GM19328 (cell line): ENCODE data around the gene BLNK.
A peak's percentile ranks its signal among the peaks of the same experiment; 100 is the strongest.

Source experiments
- ATAC-seq: cut with Tn5 transposase; IDR thresholded peaks from one replicate; pipeline ENCODE4 v1.9.1; 2021; ENCODE audit warnings: mild to moderate bottlenecking, moderate library complexity; ENCODE audit not compliant: unreplicated experiment

BLNK gene

DNA sequence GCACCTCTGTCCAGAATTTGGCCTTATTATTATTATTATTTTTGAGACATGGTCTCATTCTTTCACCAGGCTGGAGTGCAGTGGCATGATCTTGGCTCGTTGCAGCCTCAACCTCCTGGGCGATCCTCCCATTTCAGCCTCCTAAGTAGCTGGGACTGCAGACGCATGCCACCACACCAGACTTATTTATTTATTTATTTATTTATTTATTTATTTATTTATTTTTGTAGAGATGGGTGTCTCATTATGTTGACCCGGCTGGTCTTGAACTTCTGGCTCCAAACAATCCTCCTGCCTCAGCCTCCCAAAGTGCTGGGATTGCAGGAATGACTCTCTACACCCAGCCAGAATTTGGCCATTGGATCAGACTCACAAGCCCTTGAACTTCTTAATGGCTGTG lies 6.4 kb downstream of the BLNK start:
- no peak for ATAC-seq

DNA sequence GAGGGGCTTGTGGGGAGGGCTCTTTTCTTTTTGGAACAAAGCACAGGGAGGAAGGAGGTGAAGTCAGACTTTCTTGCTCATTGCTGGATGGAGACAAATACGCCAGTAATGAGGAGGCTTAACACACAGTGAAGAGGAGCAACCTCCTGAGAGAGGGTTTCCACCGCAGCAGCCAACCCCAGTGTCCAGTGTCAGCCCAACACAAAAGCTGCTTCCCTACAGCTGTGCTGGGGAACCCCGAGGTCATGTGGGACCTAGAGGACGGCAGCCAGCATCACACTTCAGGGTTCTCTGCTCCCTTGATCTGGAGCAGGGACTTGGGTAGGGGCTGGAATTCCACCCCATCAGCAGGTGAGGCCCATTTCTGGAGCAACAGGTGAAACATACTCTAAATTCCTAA lies 7.7 kb downstream of the BLNK start:
- ATAC-seq: no peak

DNA sequence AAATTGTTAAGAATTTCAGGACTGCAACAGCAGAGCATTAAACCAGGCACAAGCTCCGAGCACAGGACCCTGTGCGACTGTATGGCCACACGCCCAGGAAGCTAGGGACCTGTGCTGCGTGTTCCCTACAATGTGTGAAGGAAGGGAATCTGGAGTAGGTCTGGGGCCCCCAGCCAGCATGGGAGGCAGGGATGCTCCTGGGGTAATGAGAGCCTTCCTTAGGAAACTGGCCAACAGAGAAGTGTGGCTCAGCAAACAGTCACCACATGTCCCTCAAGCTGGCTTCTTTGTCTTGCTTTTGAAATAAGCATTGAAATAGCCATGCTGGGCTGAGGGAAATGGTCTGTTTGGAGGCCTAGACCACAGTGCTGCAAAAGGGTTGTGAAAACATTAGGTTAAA lies 8.2 kb downstream of the BLNK start:
- ATAC-seq: no peak

DNA sequence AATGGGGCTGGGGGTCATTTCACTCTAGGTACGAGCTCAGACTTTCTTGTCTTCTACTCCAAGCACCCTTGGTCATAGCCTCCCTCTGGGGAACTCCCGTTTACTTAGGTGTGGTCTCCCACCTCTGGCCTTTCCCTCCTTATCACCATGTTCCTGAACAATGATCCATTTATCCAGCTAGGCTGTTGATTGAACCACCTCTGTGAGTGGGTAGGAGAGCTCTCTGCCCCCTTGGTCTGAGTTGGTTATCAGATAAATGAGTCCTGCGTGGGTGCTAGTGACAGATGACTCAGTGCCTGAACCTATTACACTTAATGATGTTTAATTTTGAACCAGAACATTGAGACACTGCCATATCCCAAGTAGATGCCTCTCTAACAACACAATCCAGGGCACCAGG lies 9.4 kb downstream of the BLNK start:
- no peak for ATAC-seq

DNA sequence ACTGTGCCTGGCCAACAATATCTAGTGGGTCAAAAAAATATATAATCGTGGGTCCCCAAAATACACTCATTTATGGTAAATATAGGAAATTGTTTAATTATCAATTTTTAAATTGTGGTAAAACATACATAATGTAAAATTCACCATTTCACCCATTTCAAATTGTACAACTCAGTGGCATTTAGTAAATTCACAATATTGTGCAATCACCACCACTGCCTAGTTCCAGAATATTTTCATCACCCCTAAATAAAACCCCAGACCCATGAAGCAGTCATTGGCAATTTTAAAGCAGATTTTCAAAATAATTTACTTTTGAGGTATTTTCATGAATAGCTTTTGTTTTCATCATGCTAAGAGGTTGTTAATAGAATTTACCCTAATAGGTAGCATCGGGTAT lies 10.2 kb downstream of the BLNK start:
- ATAC-seq: no peak

DNA sequence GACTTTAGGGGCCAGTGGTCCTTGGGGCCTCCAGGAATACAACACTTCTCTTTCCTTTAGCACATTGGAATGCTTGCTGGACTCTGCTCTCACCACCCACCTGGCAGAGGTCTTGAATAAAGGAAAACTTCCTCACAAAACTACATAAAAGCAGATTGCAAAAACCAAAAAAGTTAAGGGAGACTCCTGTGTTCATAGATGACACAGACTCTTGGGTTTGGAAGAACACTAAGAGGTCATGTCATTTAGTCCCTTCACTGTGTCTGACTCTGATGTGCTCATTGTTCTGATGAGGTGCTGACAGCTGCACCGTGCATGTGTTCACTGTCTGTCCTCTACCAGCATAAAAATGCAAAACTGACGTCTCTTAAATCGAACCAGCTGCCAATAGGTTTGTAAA lies 11.4 kb downstream of the BLNK start:
- no peak for ATAC-seq

DNA sequence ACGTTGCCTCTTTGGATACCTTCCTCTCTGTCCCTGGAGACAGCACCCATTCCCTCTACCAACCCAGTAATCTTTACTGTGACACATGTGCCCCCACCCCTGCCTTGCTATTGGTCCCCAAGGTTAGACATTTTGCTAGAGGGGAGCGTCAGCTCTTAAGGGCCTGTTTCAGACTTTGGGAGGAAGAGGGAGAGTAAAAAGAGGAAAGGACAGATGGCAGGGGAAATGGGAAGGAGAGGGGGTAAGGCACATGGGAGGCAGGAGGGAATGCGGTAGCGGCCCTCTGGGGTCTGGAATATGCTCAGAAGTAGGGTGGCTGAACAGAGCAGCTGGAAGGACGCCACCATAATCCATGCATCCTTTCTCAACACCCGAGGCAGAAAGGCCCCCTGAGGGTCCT lies 12.2 kb downstream of the BLNK start:
- no peak for ATAC-seq

DNA sequence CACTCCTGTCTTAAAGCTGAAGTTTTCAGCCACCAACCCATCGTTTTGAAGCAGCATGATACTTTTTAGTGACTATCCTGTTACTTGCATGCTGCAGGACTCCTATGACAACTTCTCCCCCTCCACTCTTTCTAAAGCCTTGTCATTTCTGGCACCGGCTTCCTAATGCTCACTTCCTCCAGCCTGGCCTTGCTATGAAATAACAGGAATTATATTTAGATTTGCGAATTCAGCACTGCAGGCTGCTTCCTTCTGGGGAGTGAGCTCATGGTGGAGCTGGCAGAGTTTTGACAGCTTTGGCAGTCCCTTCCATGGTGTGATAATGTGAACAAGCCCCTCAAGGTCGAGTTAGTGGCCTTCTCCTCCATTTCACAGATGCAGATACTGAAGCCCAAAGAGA lies 13.4 kb downstream of the BLNK start:
- no peak for ATAC-seq

DNA sequence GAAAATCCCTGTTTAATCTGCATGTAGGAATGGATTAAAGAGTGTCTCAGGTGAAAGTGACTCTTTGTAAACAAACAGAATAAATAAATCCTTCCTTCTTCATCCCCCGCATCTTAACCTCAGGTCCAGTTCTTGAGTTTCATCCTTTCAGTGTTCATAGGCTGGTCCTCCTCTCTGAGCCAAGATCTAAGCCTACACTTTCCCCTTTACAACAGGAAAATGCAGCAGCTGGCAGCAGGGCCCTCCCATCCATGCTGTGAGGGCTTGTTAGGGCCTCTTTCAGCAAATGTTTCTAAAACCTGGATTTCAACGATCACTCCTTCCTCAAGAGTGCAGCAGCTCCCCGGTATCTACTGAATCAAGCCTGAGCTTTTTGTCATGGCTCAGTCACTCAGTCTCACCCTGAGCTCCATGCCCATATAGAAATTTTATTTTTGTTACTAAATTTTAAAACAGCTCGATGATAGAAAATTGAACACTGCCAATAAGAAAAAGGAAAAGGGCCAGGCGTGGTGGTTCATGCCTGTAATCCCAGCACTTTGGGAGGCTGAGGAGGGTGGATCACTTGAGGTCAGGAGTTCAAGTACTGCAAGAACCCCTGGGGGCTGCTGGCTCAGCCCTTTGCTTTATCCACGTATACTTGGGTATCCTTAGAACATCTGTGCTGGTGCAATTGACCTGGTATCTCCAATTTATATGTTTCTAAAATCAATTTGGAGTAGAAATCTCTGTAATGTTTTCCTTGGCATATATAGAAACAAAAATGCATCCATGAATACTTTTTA lies 15.6 kb downstream of the BLNK start:
- no peak for ATAC-seq

DNA sequence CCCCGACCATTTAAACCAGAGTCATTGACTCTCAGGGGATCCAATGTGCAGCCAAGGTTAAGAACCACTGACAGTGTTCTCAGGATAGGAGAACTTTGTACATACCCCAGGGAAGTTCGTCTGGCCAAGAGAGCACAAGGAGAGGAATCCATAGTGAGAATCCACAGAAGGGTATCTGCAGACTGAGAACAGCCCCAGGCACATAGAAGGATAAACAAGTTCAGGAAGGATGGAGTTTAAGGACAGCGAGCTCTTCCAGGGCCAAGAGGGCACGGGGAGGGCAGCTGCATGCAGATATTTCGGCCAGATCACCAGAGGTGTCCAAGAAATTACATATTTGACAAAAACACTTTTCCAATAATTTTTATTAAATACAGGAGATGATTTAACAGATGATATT lies 16.4 kb downstream of the BLNK start:
- ATAC-seq: no peak

DNA sequence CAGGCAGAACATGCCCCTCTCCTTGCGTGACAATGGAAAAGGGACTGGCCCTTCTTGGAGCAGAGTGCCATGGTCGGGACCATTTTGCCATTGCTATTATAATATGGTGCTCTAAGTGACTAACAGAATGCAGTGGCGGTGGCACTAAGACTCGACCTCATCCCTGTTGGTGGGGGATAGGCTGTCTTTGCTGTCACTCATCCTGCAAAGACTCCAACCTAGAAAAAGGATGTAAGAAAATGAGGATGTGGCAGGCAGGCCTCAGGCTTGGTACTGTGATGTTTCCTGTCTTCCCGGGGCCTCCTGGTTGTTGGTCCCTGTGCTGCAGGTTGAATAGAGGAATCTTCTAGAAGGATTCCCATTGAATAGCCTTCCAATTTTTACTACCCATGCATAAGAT lies 18.6 kb downstream of the BLNK start:
- ATAC-seq: no peak

DNA sequence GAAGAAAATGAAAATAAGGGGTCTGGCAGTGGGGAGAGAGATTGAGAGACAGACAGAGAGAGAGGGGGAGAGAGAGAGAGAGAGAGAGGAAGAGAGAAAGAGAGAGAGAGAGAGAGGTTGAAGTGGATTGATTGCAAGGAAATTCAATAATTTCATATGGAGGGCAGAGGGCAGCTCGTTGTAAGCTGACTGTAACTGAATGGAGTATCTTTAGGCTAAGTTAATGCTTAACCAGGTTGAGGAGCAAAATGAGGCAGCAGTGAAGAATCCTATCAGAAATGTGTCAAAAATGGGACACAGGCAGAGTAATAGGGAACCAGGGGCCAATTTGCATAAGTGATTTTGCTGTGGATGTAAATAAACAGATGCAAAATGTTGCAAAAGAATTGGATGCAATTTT lies 21.0 kb downstream of the BLNK start:
- ATAC-seq: no peak

DNA sequence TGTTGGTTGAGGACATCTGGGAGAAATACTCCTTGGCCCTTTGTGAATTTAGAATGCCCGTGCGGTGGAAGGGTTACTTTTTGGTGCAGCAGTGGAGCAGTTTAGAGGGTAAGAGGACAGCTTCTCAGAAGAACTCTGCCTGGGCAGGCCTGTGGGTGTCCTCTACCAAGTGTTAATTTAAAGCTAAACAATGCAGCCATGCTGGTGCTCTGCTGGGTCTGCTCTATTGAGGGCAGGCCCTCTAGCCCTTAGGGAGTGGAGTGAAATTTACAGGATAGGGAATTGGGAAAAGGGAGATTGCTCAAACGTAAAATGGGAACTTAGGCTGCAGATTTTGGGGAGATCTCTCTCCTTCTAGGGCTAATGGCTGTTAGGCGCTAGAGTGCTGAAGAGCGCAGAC lies 22.1 kb downstream of the BLNK start:
- ATAC-seq: no peak

DNA sequence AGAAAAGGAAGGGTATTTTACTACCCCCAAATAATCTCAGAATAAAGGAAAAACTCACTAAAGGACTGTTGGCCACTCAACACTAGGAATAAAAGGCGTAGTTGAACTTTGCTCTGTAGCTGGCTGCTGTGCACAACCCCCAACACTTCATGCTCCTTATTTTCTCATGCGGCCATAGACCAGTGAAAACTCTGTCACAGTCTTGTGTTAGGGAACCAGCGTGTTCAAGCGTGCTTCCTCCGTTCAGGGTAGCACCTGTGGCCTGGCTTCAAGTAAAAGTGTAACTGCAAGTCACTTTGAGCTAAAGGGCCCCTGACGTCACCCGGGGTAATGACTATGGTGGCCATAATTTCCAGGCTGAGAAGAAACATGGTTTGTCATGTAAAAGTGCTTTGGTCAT lies 27.0 kb downstream of the BLNK start:
- ATAC-seq: peak; percentile 91

DNA sequence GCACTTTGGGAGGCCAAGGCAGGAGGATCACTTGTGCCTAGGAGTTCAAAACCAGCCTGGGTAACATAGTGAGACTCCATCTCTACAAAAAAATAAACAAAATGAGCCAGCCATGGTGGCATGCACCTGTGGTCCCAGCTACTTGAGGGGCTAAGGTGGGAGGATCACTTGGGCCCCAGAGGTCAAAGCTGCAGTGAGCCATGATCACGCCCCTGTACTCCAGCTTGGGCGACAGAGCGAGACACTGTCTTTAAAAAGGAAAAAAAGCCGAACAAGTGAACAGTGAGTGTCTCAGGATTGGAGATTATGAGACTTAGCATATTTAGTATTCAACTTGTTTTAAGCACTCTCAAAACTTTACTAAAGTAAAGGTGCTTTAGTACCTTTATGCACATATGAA lies 28.1 kb downstream of the BLNK start:
- no peak for ATAC-seq

DNA sequence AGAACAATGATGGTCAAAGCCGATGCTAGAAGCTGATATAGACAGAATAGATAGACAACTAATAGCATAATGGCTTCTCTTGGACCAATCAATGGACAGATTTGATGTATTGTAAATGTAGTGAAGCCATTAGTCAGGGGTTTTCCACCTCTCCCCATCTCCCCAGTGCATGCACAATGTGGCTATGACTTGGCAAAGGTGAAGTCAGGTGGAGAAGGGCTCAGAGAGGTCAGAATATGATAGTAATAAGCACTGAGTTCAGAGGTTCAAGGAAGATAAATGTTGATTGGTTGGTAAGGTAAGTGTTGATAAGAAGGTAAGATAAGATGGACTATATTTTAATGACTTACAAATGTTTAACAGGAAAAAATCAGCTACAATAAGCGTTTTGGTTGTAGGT lies 28.5 kb downstream of the BLNK start:
- no peak for ATAC-seq

DNA sequence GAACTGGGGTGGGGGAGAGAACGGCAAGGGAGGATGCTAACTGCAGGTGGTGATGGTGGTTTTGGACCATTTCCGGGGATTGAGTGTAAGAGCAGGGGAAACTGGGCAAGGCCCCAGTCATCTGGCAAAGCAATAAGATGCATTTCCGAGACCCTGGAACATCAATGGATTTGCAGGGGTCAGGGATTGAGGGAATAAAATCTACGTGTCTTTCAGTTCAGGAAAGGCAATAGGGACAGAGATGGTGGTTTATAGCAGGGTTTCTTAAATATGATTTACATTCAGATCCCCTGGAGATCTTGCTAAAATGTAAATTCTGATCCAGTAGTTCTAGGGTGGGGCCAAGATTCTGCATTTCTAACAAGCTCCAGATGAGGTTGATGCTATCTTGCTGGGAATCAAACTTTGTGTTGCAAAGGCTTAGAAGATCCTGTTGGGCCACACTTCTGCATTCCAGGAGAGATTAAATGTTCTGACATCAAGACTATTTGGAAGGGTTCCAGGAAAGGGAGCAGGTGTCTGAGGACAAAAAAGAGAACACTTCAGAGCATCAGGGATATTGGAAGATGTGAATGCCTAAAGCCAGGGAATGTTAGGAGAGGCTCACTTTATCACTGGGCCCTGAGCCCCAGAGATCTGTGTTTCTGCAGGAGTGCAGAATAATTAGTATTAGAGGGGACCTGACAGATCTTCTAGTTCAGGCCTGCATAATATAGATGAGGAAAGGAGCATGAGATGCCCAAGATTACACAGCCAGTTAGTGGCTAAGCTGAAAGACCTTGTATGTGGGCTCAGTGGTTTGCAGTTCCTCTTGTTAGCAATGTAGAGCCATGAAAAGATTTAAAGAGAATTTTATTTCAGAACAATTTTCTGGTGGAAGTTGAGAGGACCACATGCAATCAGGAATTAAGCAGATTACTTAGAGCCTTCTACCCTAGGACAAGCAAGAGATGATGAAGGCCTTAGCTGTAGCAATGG lies 32.4 kb downstream of the BLNK start:
- no peak for ATAC-seq

DNA sequence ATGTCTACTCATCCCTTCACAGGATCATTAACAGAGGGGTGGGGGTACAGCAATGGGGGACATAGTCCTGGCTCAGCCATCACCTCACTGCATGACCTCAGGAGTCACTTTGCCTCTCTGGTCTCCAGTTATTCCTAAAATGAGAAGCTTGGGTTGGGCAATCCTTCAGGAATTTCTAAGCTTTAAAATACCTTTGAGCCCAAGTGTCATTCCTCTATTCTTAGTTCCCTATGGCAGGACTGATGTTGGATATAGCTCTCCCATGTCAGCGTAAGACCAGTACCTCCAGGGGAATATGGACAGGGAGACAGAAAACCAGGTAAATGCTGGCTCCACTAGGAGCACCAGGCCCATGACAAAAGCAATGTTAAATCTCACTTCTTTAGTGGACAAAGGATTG lies 34.5 kb downstream of the BLNK start:
- ATAC-seq: no peak

DNA sequence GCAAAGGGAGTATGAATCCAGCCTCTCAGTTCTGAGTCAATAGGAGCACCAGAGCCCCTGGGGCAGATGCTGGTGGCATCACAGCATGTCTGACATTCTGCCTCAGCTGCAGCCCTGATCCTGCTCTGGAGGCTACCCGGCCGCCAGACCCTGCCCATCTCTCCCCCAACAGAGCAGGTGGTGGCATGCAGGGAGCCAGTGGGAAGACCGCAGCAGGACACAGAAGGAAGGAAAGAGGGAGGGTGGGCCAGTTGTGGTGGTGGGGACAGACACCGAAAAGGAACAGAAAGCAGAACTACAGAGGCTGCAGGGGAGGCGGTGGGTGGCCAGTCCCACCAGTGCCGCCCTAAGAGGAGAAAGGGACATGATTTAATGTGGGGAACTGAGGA lies 35.3 kb downstream of the BLNK start:
- no peak for ATAC-seq

DNA sequence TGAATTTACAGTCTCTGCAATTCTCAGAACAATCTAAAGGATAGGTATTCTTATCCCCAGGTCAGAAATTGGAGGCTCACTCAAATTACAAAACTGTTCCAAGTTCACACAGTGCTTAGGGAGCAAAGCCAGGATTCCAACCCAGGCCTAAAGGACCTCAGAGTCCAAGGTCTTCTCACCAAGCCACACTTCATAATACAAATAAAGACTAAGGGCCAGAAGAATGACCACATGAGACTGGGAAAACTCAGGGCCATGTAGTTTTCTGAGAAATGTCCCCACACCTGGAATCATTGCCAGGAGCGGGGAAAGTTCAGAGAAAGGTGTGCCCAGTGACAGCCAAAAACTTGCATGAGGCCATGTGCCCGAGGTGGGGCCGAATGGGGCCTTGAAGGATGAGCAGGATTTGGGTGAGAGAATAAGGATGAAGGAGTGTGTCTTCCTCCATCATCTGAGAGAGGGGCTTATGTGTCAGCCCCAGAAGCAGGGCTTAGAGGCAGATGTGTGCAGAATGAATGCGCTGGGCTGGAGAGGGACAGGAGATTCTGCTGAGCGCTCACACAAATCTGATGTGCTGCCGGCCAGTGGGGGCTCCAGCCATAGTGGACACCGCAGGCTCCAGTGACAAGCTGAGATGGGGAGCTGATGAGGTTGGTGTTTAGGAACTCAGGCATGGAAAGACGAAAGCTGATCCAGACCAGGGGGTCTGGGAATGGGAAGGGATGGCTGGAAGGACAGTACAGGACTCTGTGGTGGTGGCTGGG lies 35.9 kb downstream of the BLNK start:
- ATAC-seq: no peak

DNA sequence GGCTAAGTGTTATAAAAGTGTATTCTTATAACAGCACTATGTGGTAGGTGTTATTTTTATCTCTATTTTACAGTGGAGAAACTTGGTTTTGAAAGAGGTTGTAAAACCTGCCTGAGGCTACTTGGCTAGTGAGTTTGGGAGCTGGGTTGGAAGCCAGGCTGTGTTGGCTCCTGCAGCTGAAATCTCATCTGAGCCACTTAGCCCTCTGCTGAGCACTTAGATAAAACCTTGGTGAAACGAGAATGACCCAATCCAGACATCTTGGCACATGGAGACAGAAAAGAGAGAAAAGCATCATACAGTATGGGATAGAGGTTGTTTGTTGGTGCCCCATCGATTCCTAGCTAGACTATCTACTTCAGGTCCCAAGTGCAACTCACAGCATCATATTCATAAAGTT lies 37.4 kb downstream of the BLNK start:
- no peak for ATAC-seq

DNA sequence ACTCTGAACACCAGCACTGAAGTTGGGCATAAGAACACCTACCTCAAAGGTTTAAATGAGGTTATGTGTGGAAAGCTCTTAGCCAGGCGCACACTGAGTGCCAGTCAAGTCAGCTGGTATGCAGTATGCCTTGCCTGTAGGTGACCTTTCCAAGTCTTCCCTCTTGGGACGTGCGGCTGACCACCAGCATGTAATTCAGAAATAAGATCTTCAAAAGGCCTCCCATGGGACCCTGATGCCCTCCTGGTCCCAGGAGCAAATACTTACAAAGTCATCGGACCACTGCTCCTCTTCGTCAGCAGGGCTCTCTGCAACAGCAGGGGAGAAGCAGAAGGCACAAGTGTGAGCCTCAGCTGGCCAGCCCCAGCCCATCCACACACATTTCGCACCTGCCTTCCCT lies 40.8 kb downstream of the BLNK start:
- no peak for ATAC-seq
